Ureter (tissue), 1 donor: ENCODE results near the gene TIGIT. TPM values are rescaled to one million over a fixed set of nuclear protein-coding genes. Genes with fewer than 3 reads are reported as not detected.

Experiments used
- DNase-seq: peaks from one replicate; pipeline ENCODE4 v3.0.0-alpha.2; 2020; ENCODE audit warnings: low spot score
- total RNA-seq: library from RNA; stranded (reverse); gene quantifications from one replicate; pipeline ENCODE4 v1.2.4, GENCODE V29; 2023
- donor health status: DM: yes; HTN: yes; CAD: no.

The TIGIT gene
- total RNA-seq, 1 donor from 2014 or later, result 0.78 TPM

DNA sequence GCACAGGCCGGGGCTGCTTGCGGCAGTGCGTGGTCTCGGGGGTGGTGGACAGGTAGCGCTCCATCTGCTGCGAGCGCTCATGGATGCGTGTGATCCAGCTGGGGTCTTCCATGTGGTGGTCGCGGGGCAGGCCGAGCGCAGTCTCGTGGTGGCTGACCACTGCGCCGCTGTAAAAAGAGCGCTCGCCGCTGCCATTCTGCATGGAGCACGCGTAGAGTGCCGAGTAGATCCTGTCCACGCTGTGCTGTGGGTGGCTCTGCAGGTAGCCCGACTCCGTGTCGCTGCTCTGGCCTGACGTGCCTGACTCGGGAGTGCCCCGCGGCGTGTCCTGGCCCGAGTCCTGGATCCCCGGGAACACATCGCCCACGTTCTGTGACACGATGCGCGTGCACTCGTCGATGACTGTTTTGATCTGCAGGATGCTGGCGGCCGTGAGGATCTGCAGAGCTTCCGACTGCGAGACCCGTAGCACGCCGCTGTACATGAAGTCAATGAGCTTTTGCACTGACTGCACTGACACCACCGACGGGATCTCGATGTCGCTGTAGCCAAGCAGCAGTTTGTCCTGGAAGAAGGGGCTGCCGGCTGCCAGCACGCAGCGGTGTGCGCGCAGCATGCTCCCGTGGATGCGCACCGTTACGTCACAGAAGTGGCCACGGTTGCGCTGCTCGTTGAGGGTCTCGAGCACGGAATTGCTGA lies 57.4 kb downstream of the TIGIT start:
- DNase-seq, result no peak

DNA sequence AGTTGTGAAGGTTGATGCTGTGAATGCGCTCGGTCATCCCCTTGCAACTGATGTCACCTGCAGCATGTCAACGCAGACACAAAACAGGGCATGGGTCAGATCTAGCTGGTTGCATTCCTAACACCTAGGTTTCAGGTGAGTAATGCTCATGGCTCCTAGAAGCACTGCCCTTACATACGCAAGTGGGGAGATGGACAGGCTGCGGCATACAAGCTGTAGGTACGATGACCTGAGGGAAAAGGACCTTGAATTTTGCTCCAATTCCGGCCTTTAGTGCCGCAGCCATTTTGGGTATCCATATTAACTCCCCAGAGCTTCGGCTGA lies 58.0 kb downstream of the TIGIT start:
- no peak for DNase-seq

DNA sequence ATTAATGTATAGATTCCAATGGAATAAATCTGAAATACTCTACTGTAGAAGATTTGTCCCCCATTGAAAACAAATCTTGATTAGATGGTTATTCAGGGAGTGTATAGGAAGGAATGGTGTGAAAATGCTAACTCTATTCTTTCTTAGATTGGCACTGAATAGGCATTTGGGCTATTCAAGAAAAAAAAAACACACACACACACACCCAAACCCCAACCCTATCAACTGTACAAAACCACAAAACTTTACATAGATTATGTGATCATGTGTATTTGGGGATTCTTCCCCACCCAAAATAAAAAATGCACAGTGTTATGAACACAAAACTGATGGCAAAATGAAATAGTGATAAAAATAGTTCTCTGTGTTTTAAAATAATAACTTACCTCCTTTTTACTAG lies 61.8 kb downstream of the TIGIT start:
- DNase-seq, result no peak

DNA sequence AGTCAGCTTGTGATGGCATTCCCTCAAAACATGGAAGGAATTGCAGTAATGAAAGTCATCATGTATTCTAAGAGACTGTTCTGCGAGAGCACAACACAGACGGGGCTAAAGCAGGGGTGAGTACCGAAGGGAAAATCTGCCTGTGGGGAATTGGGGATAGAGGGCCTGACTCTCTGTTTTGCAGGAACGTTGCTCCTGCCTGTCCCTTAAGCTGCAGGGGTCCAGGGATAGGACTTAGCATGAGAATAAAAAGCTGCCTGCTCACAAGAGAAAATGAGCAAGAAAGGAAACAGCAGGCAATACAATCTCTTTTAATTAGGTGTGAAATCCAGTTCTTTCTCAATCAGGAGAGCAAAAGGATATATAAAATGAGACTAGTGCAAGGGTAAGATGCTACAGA lies 62.2 kb downstream of the TIGIT start:
- no peak for DNase-seq

DNA sequence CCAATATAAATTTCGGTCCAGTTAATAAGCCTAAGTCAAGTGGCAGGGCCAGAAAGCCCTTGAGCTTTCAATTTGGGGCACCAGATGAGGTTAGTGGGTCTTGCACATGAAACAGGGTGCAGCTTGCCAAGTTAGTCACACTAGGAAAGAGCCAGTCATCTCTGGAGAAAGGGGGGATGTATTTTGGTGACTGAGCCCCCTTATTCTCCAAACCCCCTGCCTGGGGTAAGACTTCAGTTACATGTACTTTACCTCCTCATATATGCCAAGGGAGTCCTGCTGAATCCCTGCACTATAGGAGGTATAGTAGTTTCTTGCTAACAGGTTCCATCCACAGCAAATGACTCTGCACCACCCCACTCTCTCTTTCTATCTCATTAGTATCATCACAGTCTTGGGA lies 62.7 kb downstream of the TIGIT start:
- no peak for DNase-seq

Other genes starting within 250 kb of the TIGIT start
- gene CCDC191, start 237.5 kb upstream of the TIGIT start, total RNA-seq, result 16.0 TPM
- 41.4 TPM for gene QTRT2, start 237.3 kb upstream of the TIGIT start, total RNA-seq
- gene DRD3, start 115.0 kb upstream of the TIGIT start, total RNA-seq, result not detected
- gene ZNF80, start 56.5 kb upstream of the TIGIT start, total RNA-seq, result not detected